SK-MEL-5 (cell line): ENCODE results near the gene FHOD3. TPM values are rescaled to one million over a fixed set of nuclear protein-coding genes. Genes with fewer than 3 reads are reported as not detected.

Experiments used
- DNase-seq: peaks from one replicate; pipeline ENCODE4 v3.0.0-alpha.2; 2016; ENCODE audit warnings: low read depth, low spot score
- in situ Hi-C: cut with HindIII; loops from 2 replicates; pipeline ENCODE4 v1.10.0; 2016; ENCODE audit warnings: low sequenced_read_pairs, high pct_unique_total_duplicates, low pct_unique_long_range_greater_than_20kb
- total RNA-seq: library from RNA; depleted of rRNA; stranded (reverse); fragments of >200 nt; shearing (Covaris generic); gene quantifications from 2 replicates; pipeline ENCODE4 v1.2.3, GENCODE V29; 2014

Gene FHOD3
- total RNA-seq, 1 experiment from 2014 or later, result 2.4 TPM

- in situ Hi-C loops, result no loop called here
Measured at GRCh38 chr18:36387310-36387709, 89.8 kb downstream of the FHOD3 start.

GRCh38 chr18:36388310-36388709 lies 90.8 kb downstream of the FHOD3 start:
- in situ Hi-C loops, result no loop called here
- DNase-seq, result no peak

More at GRCh38 chr18:36387310-36387709, 89.8 kb downstream of the FHOD3 start:
- no peak for DNase-seq

- no peak for DNase-seq
- in situ Hi-C loops, result no loop called here
Measured at GRCh38 chr18:36389027-36389426, 91.5 kb downstream of the FHOD3 start.

GRCh38 chr18:36389811-36390581 lies 92.5 kb downstream of the FHOD3 start:
- no peak for DNase-seq
- in situ Hi-C loops, result no loop called here

- in situ Hi-C loops, result no loop called here
- DNase-seq, result no peak
Measured at GRCh38 chr18:36391426-36392145, 94.1 kb downstream of the FHOD3 start.

GRCh38 chr18:36392164-36392978 lies 94.9 kb downstream of the FHOD3 start:
- in situ Hi-C loops, result no loop called here
- DNase-seq, result no peak

- DNase-seq, result no peak
- in situ Hi-C loops, result no loop called here
Measured at GRCh38 chr18:36392979-36393287, 95.4 kb downstream of the FHOD3 start.

- in situ Hi-C loops, result no loop called here
- DNase-seq, result no peak
Measured at GRCh38 chr18:36394486-36394885, 97.0 kb downstream of the FHOD3 start.

GRCh38 chr18:36396190-36396589 lies 98.7 kb downstream of the FHOD3 start:
- in situ Hi-C loops, result no loop called here
- DNase-seq, result no peak

GRCh38 chr18:36397033-36397432 lies 99.5 kb downstream of the FHOD3 start:
- DNase-seq, result no peak
- in situ Hi-C loops, result no loop called here

- in situ Hi-C loops, result no loop called here
- no peak for DNase-seq
Measured at GRCh38 chr18:36398419-36398818, 100.9 kb downstream of the FHOD3 start.

- no peak for DNase-seq
- in situ Hi-C loops, result no loop called here
Measured at GRCh38 chr18:36399055-36399454, 101.5 kb downstream of the FHOD3 start.

GRCh38 chr18:36401462-36401861 lies 103.9 kb downstream of the FHOD3 start:
- in situ Hi-C loops, result no loop called here
- no peak for DNase-seq

- in situ Hi-C loops, result no loop called here
- DNase-seq, result peak; percentile 2
Measured at GRCh38 chr18:36402765-36403396, 105.4 kb downstream of the FHOD3 start.

- in situ Hi-C loops, result no loop called here
- no peak for DNase-seq
Measured at GRCh38 chr18:36403896-36404820, 106.6 kb downstream of the FHOD3 start.

- in situ Hi-C loops, result no loop called here
- DNase-seq, result no peak
Measured at GRCh38 chr18:36405611-36406010, 108.1 kb downstream of the FHOD3 start.

GRCh38 chr18:36406805-36407204 lies 109.3 kb downstream of the FHOD3 start:
- in situ Hi-C loops, result no loop called here
- DNase-seq, result no peak
